Neuronal stem cell (in vitro differentiated cells): ENCODE data around the gene PEDS1.
"Not testable (repeated sequence)": the region's sequence is repeated elsewhere in the genome, so short reads cannot be mapped to it uniquely, and the experiment has no call there.

Experiments used
- DNase-seq: peaks from one replicate; pipeline ENCODE4 v3.0.0-alpha.2; 2013; ENCODE audit warnings: low spot score
- H2AFZ ChIP-seq: one replicate; pipeline ENCODE4 v1.6.1; 2013; ENCODE audit warnings: mild to moderate bottlenecking, low read length, inconsistent platforms
- H2AK5ac ChIP-seq: 2 replicates; pipeline ENCODE4 v1.6.1; 2013; ENCODE audit warnings: low read depth, mild to moderate bottlenecking, inconsistent platforms, low read length, moderate library complexity, mixed read lengths
- H2BK120ac ChIP-seq: 2 replicates; pipeline ENCODE4 v1.6.1; 2013; ENCODE audit warnings: low read depth, mild to moderate bottlenecking, inconsistent platforms, low read length, moderate library complexity, mixed read lengths
- H2BK12ac ChIP-seq: one replicate; pipeline ENCODE4 v1.6.1; 2013; ENCODE audit warnings: low read length, inconsistent platforms
- H2BK15ac ChIP-seq: 2 replicates; pipeline ENCODE4 v1.6.1; 2013; ENCODE audit warnings: mild to moderate bottlenecking, low read length, inconsistent platforms, mixed read lengths
- H2BK5ac ChIP-seq: one replicate; pipeline ENCODE4 v1.6.1; 2013; ENCODE audit warnings: inconsistent platforms, mild to moderate bottlenecking, low read length, moderate library complexity
- H3K14ac ChIP-seq: one replicate; pipeline ENCODE4 v1.6.1; 2013; ENCODE audit warnings: low read length, inconsistent platforms
- H3K18ac ChIP-seq: 2 replicates; pipeline ENCODE4 v1.6.1; 2013; ENCODE audit warnings: low read length, inconsistent platforms
- H3K23ac ChIP-seq: 2 replicates; pipeline ENCODE4 v1.6.1; 2013; ENCODE audit warnings: low read depth, mild to moderate bottlenecking, mixed read lengths, low read length, inconsistent platforms; ENCODE audit not compliant: poor library complexity
- H3K27ac ChIP-seq: replicated peaks from 3 replicates; pipeline ENCODE4 v1.5.1; 2013; ENCODE audit warnings: low read length, inconsistent platforms
- H3K27me3 ChIP-seq, 3 experiments: 2 replicates each; pipeline ENCODE4 v1.6.1; 2013; ENCODE audit warnings: low read length in 3 of 3, mild to moderate bottlenecking in 2 of 3, inconsistent platforms in 1 of 3, low read depth in 1 of 3, mixed read lengths in 1 of 3, moderate library complexity in 1 of 3; ENCODE audit not compliant: control insufficient read depth in 3 of 3, insufficient read depth in 3 of 3
- H3K36me3 ChIP-seq, 2 donors: replicated peaks in 1 of 2; 2 replicates each; pipeline ENCODE4 v1.6.1; 2013; ENCODE audit warnings: low read length in 2 of 2; ENCODE audit not compliant: control insufficient read depth in 2 of 2, insufficient read depth in 2 of 2
- H3K4ac ChIP-seq: 2 replicates; pipeline ENCODE4 v1.6.1; 2013; ENCODE audit warnings: inconsistent platforms, mild to moderate bottlenecking, low read length, moderate library complexity
- H3K4me1 ChIP-seq, 2 donors: 1 replicate in 1 of 2; 2 replicates in 1 of 2; pipeline ENCODE4 v1.6.1; 2013; ENCODE audit warnings: low read length in 2 of 2, low read depth in 1 of 2; ENCODE audit not compliant: control insufficient read depth in 2 of 2, insufficient read depth in 1 of 2
- H3K4me2 ChIP-seq: one replicate; pipeline ENCODE4 v1.6.1; 2013; ENCODE audit warnings: mild to moderate bottlenecking, low read length, inconsistent platforms; ENCODE audit not compliant: insufficient read depth, poor library complexity, severe bottlenecking
- H3K4me3 ChIP-seq, 2 donors: 2 replicates each; pipeline ENCODE4 v1.5.1; 2013; ENCODE audit warnings: low read length in 2 of 2, mild to moderate bottlenecking in 2 of 2, inconsistent platforms in 1 of 2, moderate library complexity in 1 of 2
- H3K79me1 ChIP-seq: one replicate; pipeline ENCODE4 v1.6.1; 2013; ENCODE audit warnings: low read depth, mild to moderate bottlenecking, inconsistent platforms, low read length, moderate library complexity
- H3K9ac ChIP-seq: one replicate; pipeline ENCODE4 v1.6.1; 2013; ENCODE audit warnings: mild to moderate bottlenecking, low read depth, low read length, inconsistent platforms; ENCODE audit not compliant: poor library complexity
- H3K9me3 ChIP-seq, 2 donors: replicated peaks in 1 of 2; 2 replicates each; pipeline versions ENCODE3 to v1.6.1; 2013; ENCODE audit warnings: low read length in 2 of 2, mild to moderate bottlenecking in 2 of 2, inconsistent platforms in 1 of 2, low read depth in 1 of 2, mixed read lengths in 1 of 2, moderate library complexity in 1 of 2; ENCODE audit not compliant: control insufficient read depth in 2 of 2, insufficient read depth in 1 of 2
- H4K8ac ChIP-seq: one replicate; pipeline ENCODE4 v1.6.1; 2013; ENCODE audit warnings: low read depth, mild to moderate bottlenecking, inconsistent platforms, low read length, moderate library complexity
- H4K91ac ChIP-seq: one replicate; pipeline ENCODE4 v1.6.1; 2013; ENCODE audit warnings: low read length, low read depth, mild to moderate bottlenecking, inconsistent platforms; ENCODE audit not compliant: poor library complexity
- WGBS, 2 donors: extraction: QIAGEN DNeasy Blood & Tissue Kit; methylation state at CpG; one replicate each; pipeline ENCODE4 v1.1.7; 2013; ENCODE audit warnings: missing lambda C conversion rate in 2 of 2, mixed read lengths in 1 of 2; ENCODE audit not compliant: insufficient read length in 2 of 2, insufficient replicate concordance in 1 of 2; ENCODE audit errors: extremely low coverage in 2 of 2; 5-methylcytosine and 5-hydroxymethylcytosine counted together

Gene PEDS1

DNA sequence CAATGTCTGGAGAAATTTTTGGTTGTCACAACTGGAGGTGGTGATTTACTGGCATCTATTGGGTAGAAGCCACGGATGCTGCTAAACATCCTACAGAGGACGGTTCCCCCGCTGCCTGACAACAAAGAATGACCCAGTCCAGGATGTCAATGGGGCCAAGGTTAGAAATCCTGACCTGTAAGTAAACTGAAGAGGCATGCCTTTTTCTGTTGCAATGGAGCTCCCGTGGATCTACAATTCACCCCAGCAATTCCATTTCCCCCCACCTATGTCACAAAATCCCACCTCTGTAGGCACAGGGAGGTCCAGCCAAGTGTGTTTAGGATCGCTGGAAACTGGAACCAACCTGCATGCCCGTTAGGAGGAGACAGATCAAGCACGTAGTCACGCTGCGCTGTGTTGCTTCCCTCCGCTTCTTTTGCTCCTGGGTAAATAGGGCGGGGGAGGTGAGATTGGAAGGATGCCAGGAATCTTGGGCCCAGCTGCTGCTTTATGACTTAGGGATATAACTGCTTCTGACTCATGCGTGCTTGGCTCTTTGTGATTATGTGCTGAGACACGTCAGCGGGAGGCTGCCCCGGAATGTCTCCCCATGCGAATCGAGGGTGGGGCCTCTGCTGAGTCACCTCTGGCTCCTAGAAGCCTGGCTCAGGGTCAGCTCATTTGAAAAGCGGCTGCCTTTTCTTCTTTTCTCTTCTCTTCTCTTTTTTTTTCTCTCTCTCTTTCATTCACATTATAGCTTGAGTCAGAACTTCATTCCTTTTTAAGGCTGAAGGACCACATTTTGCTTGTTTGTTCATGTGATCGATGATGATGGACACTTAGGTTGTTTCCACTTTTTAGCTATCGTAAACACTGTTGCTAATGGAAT, 12.4 kb upstream of the PEDS1 start:
- Histone ChIP-seq H3K14ac (no peak overlapping the region), H3K4me2 (peak overlapping the region; percentile 61), H3K23ac (no peak overlapping the region), H3K9ac (no peak overlapping the region), H3K27me3 (no peaks in the 10 kb centered on the region), H3K4me1 (peaks cover 8 to 11% of the 10 kb centered on the region in 2 donors), H2AFZ (peak overlapping the region; percentile 79), H3K18ac (peak overlapping the region; percentile 20), H2BK5ac (no peak overlapping the region), H2BK12ac (no peak overlapping the region), H3K79me1 (no peaks in the 10 kb centered on the region), H4K8ac (no peak overlapping the region), H3K4ac (no peak overlapping the region), H3K9me3 (peaks cover 0 to 2% of the 10 kb centered on the region in 2 donors), H2BK15ac (no peak overlapping the region), H3K4me3 (peak overlapping the region; percentile 19 to 42), H2AK5ac (no peak overlapping the region), H3K27ac (peak overlapping the region; percentile 79), H2BK120ac (no peak overlapping the region), H4K91ac (no peak overlapping the region), H3K36me3 (no peaks in the 10 kb centered on the region)
- WGBS, 2 donors = no CpG with 5 or more reads among the region's 20 CpGs
- DNase-seq = peak; percentile 75

DNA sequence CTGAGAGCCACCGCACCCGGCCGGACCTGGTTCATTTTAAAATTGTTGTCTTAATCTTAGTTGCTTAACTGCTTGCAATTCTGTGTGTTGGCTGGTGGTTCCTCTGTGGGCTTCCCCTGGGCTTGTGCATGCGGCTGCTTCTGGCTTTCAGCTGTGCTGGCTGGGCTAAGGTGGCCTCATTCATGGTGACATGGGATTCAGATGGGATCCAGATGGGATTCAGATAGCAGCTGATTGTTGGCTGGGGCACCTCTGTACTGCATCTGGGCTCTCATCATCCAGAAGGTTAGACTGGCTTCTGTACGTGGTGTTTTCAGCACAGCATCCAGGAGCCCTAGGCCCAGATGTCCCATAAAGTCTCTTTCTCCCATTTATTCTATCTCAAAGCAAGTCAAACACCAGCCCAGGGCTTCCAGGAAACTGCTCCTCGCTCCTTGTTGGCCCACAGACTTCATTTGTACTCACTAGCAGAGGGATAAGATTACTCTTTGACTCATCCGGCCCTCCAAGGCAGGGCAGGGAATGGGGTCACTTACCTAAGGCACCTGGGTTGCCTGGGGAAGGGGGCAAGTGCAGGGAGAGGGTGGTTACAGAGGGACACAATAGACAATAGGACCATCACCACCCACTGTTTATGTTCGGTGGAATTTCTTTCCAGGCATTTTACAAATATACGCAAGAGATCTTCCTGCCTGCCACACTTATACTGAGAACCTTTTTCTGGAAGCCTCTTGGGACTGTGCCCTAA, 10.2 kb upstream of the PEDS1 start:
- Histone ChIP-seq H4K91ac (no peak overlapping the region), H3K18ac (no peak overlapping the region), H2AK5ac (no peak overlapping the region), H3K4me2 (no peak overlapping the region), H3K27me3 (no peaks in the 10 kb centered on the region), H3K9ac (no peak overlapping the region), H3K9me3 (no peaks in the 10 kb centered on the region), H3K4ac (no peak overlapping the region), H2BK12ac (peak overlapping the region; percentile 4), H2BK5ac (peak overlapping the region; percentile 33), H2BK15ac (no peak overlapping the region), H3K79me1 (no peaks in the 10 kb centered on the region), H3K4me1 (peaks cover 8 to 11% of the 10 kb centered on the region in 2 donors), H3K36me3 (no peaks in the 10 kb centered on the region), H3K27ac (no peak overlapping the region), H4K8ac (no peak overlapping the region), H2BK120ac (no peak overlapping the region), H2AFZ (peak overlapping the region; percentile 82), H3K4me3 (no peak overlapping the region), H3K14ac (no peak overlapping the region), H3K23ac (no peak overlapping the region)
- no CpG with 5 or more reads among the region's 9 CpGs for WGBS, 2 donors
- DNase-seq = no peak

DNA sequence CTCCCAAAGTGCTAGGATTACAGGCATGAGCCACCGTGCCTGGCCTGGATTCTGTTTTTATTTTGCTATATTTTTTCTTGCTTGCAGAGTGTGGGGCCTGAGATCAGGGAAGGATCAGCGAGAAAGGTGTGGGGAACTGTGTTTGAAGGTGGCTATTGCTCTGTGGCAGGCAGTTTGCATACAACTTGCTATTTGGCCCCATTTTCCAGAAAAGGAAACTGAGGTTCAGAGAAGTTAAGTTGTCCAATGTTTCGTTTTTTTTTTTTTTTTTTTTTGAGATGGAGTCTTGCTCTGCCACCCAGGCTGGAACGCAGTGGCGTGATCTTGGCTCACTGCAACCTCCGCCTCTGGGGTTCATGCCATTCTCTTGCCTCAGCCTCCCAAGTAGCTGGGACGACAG, 8.0 kb upstream of the PEDS1 start:
- H4K91ac ChIP-seq, DNase-seq, H3K9me3 ChIP-seq, H2AK5ac ChIP-seq, H2BK120ac ChIP-seq, H3K14ac ChIP-seq, H2BK15ac ChIP-seq, H2BK12ac ChIP-seq, H2BK5ac ChIP-seq, H3K18ac ChIP-seq, H3K4ac ChIP-seq, H3K4me3 ChIP-seq, H3K9ac ChIP-seq, H3K4me2 ChIP-seq, H4K8ac ChIP-seq, H3K79me1 ChIP-seq, H3K23ac ChIP-seq, H3K36me3 ChIP-seq, H3K27ac ChIP-seq, H3K27me3 ChIP-seq, H2AFZ ChIP-seq: not testable (repeated sequence)
- WGBS, 2 donors = no CpG with 5 or more reads among the region's 7 CpGs
- H3K4me1 ChIP-seq = peaks cover 8 to 11% of the 10 kb centered on the region in 2 donors

DNA sequence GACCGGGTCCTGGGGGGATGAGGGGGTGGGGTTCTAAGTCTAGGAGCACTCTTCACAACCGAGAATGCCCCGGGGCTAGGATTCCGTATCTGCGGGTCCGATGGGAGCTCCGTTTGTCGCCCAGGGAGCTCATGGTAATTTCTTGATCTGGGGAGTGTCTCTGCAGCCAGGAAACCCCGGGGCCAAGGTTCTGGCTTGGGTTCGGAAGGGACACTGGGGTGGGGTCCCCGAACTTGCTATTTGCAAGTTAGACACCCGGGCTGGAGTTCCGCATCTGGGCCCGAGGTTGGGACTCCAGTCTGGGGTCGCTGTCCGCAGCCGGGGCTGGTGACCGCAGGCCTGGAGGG, 397 bp downstream of the PEDS1 start:
- H2BK120ac ChIP-seq = peak overlapping the region; percentile 2
- no peaks in the 10 kb centered on the region for H3K27me3 ChIP-seq
- peak overlapping the region; percentile 97 for H3K18ac ChIP-seq
- no peak overlapping the region for H4K91ac ChIP-seq
- peak overlapping the region; percentile 68 for H3K27ac ChIP-seq
- no peaks in the 10 kb centered on the region for H3K9me3 ChIP-seq
- H3K4me3 ChIP-seq = peak overlapping the region; percentile 74 to 95
- DNase-seq = no peak
- H3K4ac ChIP-seq = no peak overlapping the region
- no peak overlapping the region for H4K8ac ChIP-seq
- H2BK12ac ChIP-seq = no peak overlapping the region
- no peak overlapping the region for H2BK15ac ChIP-seq
- peak overlapping the region; percentile 96 for H3K23ac ChIP-seq
- H3K9ac ChIP-seq = peak overlapping the region; percentile 91
- H3K4me2 ChIP-seq = peak overlapping the region; percentile 76
- H3K4me1 ChIP-seq = peaks cover 14 to 16% of the 10 kb centered on the region in 2 donors
- peak overlapping the region; percentile 3 for H2AK5ac ChIP-seq
- H2AFZ ChIP-seq = peak overlapping the region; percentile 91
- peaks cover 1 to 30% of the 10 kb centered on the region in 2 donors for H3K36me3 ChIP-seq
- no peak overlapping the region for H2BK5ac ChIP-seq
- H3K79me1 ChIP-seq = peaks cover 3% of the 10 kb centered on the region
- peak overlapping the region; percentile 97 for H3K14ac ChIP-seq
- WGBS, 2 donors = no CpG with 5 or more reads among the region's 18 CpGs
